Heart left ventricle (tissue), 16 donors: ENCODE data around the gene VTI1A. TPM values are rescaled to one million over a fixed set of nuclear protein-coding genes. Genes with fewer than 3 reads are reported as not detected.

Experiments used
- ATAC-seq, 4 donors: fragments of 200-7000 bp; cut with Tn5 transposase; one replicate each; pipeline ENCODE4 v1.9.1; 2020 to 2022; ENCODE audit warnings: moderate library complexity in 4 of 4, mild to moderate bottlenecking in 3 of 4, moderate number of reproducible peaks in 1 of 4
- DNase-seq, 5 donors: peaks; one replicate each; pipeline ENCODE4 v3.0.0-alpha.2; 2020
- H3K27ac ChIP-seq, 12 donors: fragments of 200-600 bp; sonication (generic) in 4 of 12; one replicate each; pipeline versions ENCODE4 v1.5.0 to v1.8.0; 2016 to 2022; ENCODE audit warnings: mild to moderate bottlenecking in 2 of 12
- H3K27me3 ChIP-seq, 9 donors: fragments of 200-600 bp; sonication (generic) in 2 of 9; one replicate each; pipeline versions ENCODE4 v1.5.1 to v1.8.0; 2016 to 2022; ENCODE audit warnings: mild to moderate bottlenecking in 3 of 9
- H3K36me3 ChIP-seq, 9 donors: fragments of 200-600 bp; sonication (generic) in 2 of 9; one replicate each; pipeline versions ENCODE4 v1.5.0 to v1.8.0; 2018 to 2022; ENCODE audit warnings: mild to moderate bottlenecking in 2 of 9
- H3K4me1 ChIP-seq, 12 donors: fragments of 200-600 bp; sonication (generic) in 4 of 12; one replicate each; pipeline versions ENCODE4 v1.5.0 to v1.8.0; 2016 to 2022; ENCODE audit warnings: mild to moderate bottlenecking in 3 of 12
- H3K4me3 ChIP-seq, 12 donors: fragments of 200-600 bp; sonication (generic) in 4 of 12; one replicate each; pipeline versions ENCODE4 v1.5.0 to v1.8.0; 2017 to 2022; ENCODE audit warnings: mild to moderate bottlenecking in 9 of 12, moderate library complexity in 4 of 12
- H3K9me3 ChIP-seq, 12 donors: fragments of 200-600 bp; sonication (generic) in 4 of 12; one replicate each; pipeline versions ENCODE4 v1.5.0 to v1.8.0; 2016 to 2022; ENCODE audit warnings: mild to moderate bottlenecking in 1 of 12
- CTCF ChIP-seq, 12 donors: fragments of 200-600 bp; sonication (generic) in 4 of 12; IDR thresholded peaks; one replicate each; pipeline versions ENCODE4 v1.5.0 to v1.8.0; 2018 to 2022; ENCODE audit warnings: antibody characterized with exemption in 12 of 12, mild to moderate bottlenecking in 5 of 12
- POLR2A ChIP-seq, 2 donors: fragments of 450-650 bp; IDR thresholded peaks; one replicate each; pipeline ENCODE4 v1.6.1; 2017; ENCODE audit warnings: antibody characterized with exemption in 2 of 2, mild to moderate bottlenecking in 2 of 2, moderate library complexity in 2 of 2
- WGBS, 4 donors: extraction: QIAGEN DNeasy Blood & Tissue Kit in 2 of 4; methylation state at CpG; one replicate each; pipeline versions ENCODE4 v1.1.5 to v1.1.7; 2013 to 2018; 5-methylcytosine and 5-hydroxymethylcytosine counted together
- intact Hi-C, 10 donors: fragments of 100-400 bp; cut with DNase I; formaldehyde crosslinking; loops; one replicate each; pipeline versions ENCODE4 v1.11.1 to v1.14.2; 2022
- polyA plus RNA-seq, 2 donors: library from polyadenylated mRNA; stranded (reverse); fragments of 200-250 nt; gene quantifications; one replicate each; pipeline ENCODE4 v1.2.3, GENCODE V29; 2013
- total RNA-seq, 9 donors: library from RNA; depleted of rRNA in 2 of 9; stranded (reverse); fragments of >200 nt in 2 of 9; fragmentation: NEBNext Ultra II Directional in 3 of 9; extraction: Animal tissue kit (Norgen Biotek cat#: 25700) in 3 of 9; gene quantifications; one replicate each; pipeline versions ENCODE4 v1.1.0 to v1.2.4, GENCODE V29; 2016 to 2023
- donor health status: ischemic (EF 13 %, LVEDD 7.1; RV severe dilation, severe dysfunction).
- donor health status: healthy with polysubstance abuse.
- donor health status: DM: no; HTN: yes; CAD: no.
- donor health status: DM: no; HTN: no; CAD: no.
- donor health status: ischemic (EF 25% LVEDD 6.9; RV normal size, moderate dysfunction).
- donor health status: ischemic (EF 25% LVEDD 5.7; RV mildly dilated, moderate dysfunction).
- donor health status: healthy.
- donor health status: DM: yes; HTN: yes; CAD: no.
- donor health status: ischemic (EF 35%, LVEDD 5.7; RV mildly dilated, moderate dysfunction).
- donor health status: nonischemic (EF 11% LVEDD 7.7; RV severe dilation, severe dysfunction).
- donor health status: DM: yes; HTN: yes; CAD: no.
- donor health status: PGD.
- donor health status: ischemic (EF 29% LVEDD 5.4; RV normal size, mild dysfunction).
- donor health status: nonischemic (EF 23%, LVEDD 6.1; RV moderate dilation, normal function).

VTI1A gene
- total and polyA plus RNA-seq, 11 donors, result 6.0 to 33.1 (median 23.2) TPM

GRCh38 chr10:112525200-112525599 lies 78.2 kb downstream of the VTI1A start:
- ATAC-seq (no peak), DNase-seq (no peak)
- no peak overlapping the region for H3K4me3 ChIP-seq
- peaks cover 0 to 8% (median 0%) of the 10 kb centered on the region in 12 donors for H3K4me1 ChIP-seq
- H3K36me3 ChIP-seq, result peaks cover 0 to 14% (median 0%) of the 10 kb centered on the region in 9 donors
- intact Hi-C loops, result no loop called here
- H3K27ac ChIP-seq, result no peak overlapping the region
- no peaks in the 10 kb centered on the region for H3K9me3 ChIP-seq
- WGBS, 4 donors, result 78 to 81% (median 81%) methylated on average over 3 of the region's 3 CpGs
- TF ChIP-seq POLR2A (IDR thresholded peaks at IDR 0.05) (no peak), CTCF (IDR thresholded peaks at IDR 0.05) (no peak)
- no peaks in the 10 kb centered on the region for H3K27me3 ChIP-seq

GRCh38 chr10:112526139-112526538 lies 79.1 kb downstream of the VTI1A start:
- H3K9me3 ChIP-seq, result no peaks in the 10 kb centered on the region
- no peak overlapping the region for H3K4me3 ChIP-seq
- 78 to 95% (median 94%) methylated on average over 3 of the region's 3 CpGs for WGBS, 4 donors
- ATAC-seq (no peak), DNase-seq (no peak)
- TF ChIP-seq CTCF (IDR thresholded peaks at IDR 0.05), result no peak
- TF ChIP-seq POLR2A (IDR thresholded peaks at IDR 0.05), result no peak
- H3K4me1 ChIP-seq, result peaks cover 0 to 4% (median 0%) of the 10 kb centered on the region in 12 donors
- peaks cover 0 to 14% (median 0%) of the 10 kb centered on the region in 9 donors for H3K36me3 ChIP-seq
- intact Hi-C loops, result no loop called here
- no peak overlapping the region for H3K27ac ChIP-seq
- no peaks in the 10 kb centered on the region for H3K27me3 ChIP-seq

- no peak for TF ChIP-seq POLR2A (IDR thresholded peaks at IDR 0.05)
- no peak for TF ChIP-seq CTCF (IDR thresholded peaks at IDR 0.05)
- Histone ChIP-seq H3K27ac (no peak overlapping the region), H3K36me3 (peaks cover 0 to 14% (median 0%) of the 10 kb centered on the region in 9 donors), H3K4me3 (no peak overlapping the region), H3K4me1 (peaks cover 0 to 3% (median 0%) of the 10 kb centered on the region in 12 donors), H3K27me3 (no peaks in the 10 kb centered on the region), H3K9me3 (no peaks in the 10 kb centered on the region)
- intact Hi-C loops, result no loop called here
- ATAC-seq (no peak), DNase-seq (no peak)
- 84 to 92% (median 87%) methylated on average over 10 of the region's 10 CpGs for WGBS, 4 donors
Measured at GRCh38 chr10:112526906-112527305, 79.9 kb downstream of the VTI1A start.

DNA sequence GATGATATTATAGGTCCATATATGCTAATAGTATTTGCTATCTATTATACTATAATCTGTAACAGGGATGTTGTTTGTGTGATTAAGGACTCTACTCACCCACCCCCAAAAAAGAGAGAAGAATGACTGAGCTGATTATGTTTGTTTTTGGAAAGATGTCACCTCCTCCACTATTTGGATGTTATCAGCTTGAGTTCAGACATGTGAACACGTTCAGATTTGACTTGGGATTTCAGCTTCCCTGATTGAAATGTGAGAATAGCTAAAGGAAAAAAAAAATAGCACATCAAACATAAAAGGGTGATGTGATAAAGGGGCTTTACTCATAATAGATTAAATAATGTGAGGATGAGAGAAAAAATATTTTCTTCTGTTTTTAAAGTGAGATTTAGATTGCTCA lies 81.2 kb downstream of the VTI1A start:
- DNase-seq (no peak), ATAC-seq (no peak)
- H3K27me3 ChIP-seq, result no peaks in the 10 kb centered on the region
- H3K4me1 ChIP-seq, result peaks cover 0 to 9% (median 0%) of the 10 kb centered on the region in 12 donors
- intact Hi-C loops, result no loop called here
- H3K4me3 ChIP-seq, result no peak overlapping the region
- WGBS, 4 donors, result 69 to 75% (median 73%) methylated on average over 1 of the region's 1 CpG
- no peaks in the 10 kb centered on the region for H3K9me3 ChIP-seq
- H3K36me3 ChIP-seq, result peaks cover 0 to 14% (median 0%) of the 10 kb centered on the region in 9 donors
- TF ChIP-seq POLR2A (IDR thresholded peaks at IDR 0.05), result no peak
- TF ChIP-seq CTCF (IDR thresholded peaks at IDR 0.05), result no peak
- H3K27ac ChIP-seq, result no peak overlapping the region
